Caco-2 (cell line): ENCODE results near the gene MXRA5. TPM values are rescaled to one million over a fixed set of nuclear protein-coding genes. Genes with fewer than 3 reads are reported as not detected.

Experiments used
- BruUV-seq: library from RNA; stranded (reverse); fragments of 400-500 nt; replicated peaks from 2 replicates; lab custom pipeline; 2021; lab: Mats Ljungman, UMichigan
- CTCF ChIA-PET: fragments of 300-600 bp; sonication (Branson Sonifier 250); formaldehyde crosslinking; loops from one replicate; lab custom pipeline; 2022; ENCODE audit warnings: antibody characterized with exemption; lab: Charles Lee
- POLR2A ChIA-PET: fragments of 300-600 bp; sonication (Branson Sonifier 250); formaldehyde crosslinking; loops from one replicate; lab custom pipeline; 2022; ENCODE audit warnings: antibody characterized with exemption; lab: Charles Lee
- DNase-seq, 2 experiments: peaks; one replicate each; pipeline versions ENCODE4 v3.0.0 to v3.0.0-alpha.2; 2020 to 2022
- H3K27me3 ChIP-seq: replicated peaks from 2 replicates; pipeline ENCODE4 v1.6.0; 2011; ENCODE audit warnings: low read length; ENCODE audit not compliant: control insufficient read depth, insufficient read depth
- H3K36me3 ChIP-seq: 2 replicates; pipeline ENCODE4 v1.5.1; 2011; ENCODE audit warnings: low read length; ENCODE audit not compliant: control insufficient read depth, insufficient read depth
- H3K4me1 ChIP-seq: fragments of 250-450 bp; sonication (Bioruptor Pico); 2 replicates; pipeline ENCODE4 v1.5.1; 2020; ENCODE audit warnings: mild to moderate bottlenecking
- H3K4me3 ChIP-seq: 2 replicates; pipeline ENCODE4 v1.5.1; 2011; ENCODE audit warnings: low read depth, mild to moderate bottlenecking, control low read depth, low read length
- H3K9me3 ChIP-seq: fragments of 250-450 bp; sonication (Bioruptor Pico); 2 replicates; pipeline ENCODE4 v1.5.1; 2020; ENCODE audit warnings: mild to moderate bottlenecking, moderate library complexity
- H3K27ac Mint-ChIP-seq: one replicate; pipeline ENCODE4 v1.8.0; 2022; ENCODE audit warnings: mixed read lengths; ENCODE audit not compliant: unreplicated experiment
- H3K27me3 Mint-ChIP-seq: one replicate; pipeline ENCODE4 v1.8.0; 2022; ENCODE audit warnings: mixed read lengths; ENCODE audit not compliant: insufficient read depth, unreplicated experiment
- H3K36me3 Mint-ChIP-seq: one replicate; pipeline ENCODE4 v1.8.0; 2022; ENCODE audit warnings: mild to moderate bottlenecking, mixed read lengths; ENCODE audit not compliant: insufficient read depth, unreplicated experiment
- H3K4me1 Mint-ChIP-seq: one replicate; pipeline ENCODE4 v1.8.0; 2022; ENCODE audit warnings: low read depth, mixed read lengths; ENCODE audit not compliant: unreplicated experiment
- H3K4me3 Mint-ChIP-seq: one replicate; pipeline ENCODE4 v1.8.0; 2022; ENCODE audit warnings: mild to moderate bottlenecking, moderate library complexity, mixed read lengths; ENCODE audit not compliant: unreplicated experiment
- H3K9me3 Mint-ChIP-seq: one replicate; pipeline ENCODE4 v1.8.0; 2022; ENCODE audit warnings: mixed read lengths; ENCODE audit not compliant: unreplicated experiment
- intact Hi-C: fragments of 100-400 bp; cut with micrococcal nuclease; formaldehyde crosslinking; loops from one replicate; pipeline ENCODE4 v1.10.0; 2022; ENCODE audit not compliant: unreplicated experiment
- total RNA-seq: library from RNA; stranded (reverse); gene quantifications from 2 replicates; pipeline ENCODE4 v1.2.3, GENCODE V29; 2022
- TF ChIP-seq, protein P1 (sequence below), 2 experiments: fragments of 200-600 bp in 1 of 2; IDR thresholded peaks; 1 replicate in 1 of 2; 2 replicates in 1 of 2; pipeline versions ENCODE4 v1.5.1 to v1.8.0; 2011 to 2022; ENCODE audit warnings: antibody characterized with exemption in 1 of 2, control low read depth in 1 of 2, inconsistent platforms in 1 of 2, low read depth in 1 of 2, low read length in 1 of 2, mild to moderate bottlenecking in 1 of 2, moderate library complexity in 1 of 2; ENCODE audit not compliant: insufficient read depth in 1 of 2, severe bottlenecking in 1 of 2, unreplicated experiment in 1 of 2

MXRA5 gene
- total RNA-seq, 1 experiment from 2014 or later: not detected

DNA sequence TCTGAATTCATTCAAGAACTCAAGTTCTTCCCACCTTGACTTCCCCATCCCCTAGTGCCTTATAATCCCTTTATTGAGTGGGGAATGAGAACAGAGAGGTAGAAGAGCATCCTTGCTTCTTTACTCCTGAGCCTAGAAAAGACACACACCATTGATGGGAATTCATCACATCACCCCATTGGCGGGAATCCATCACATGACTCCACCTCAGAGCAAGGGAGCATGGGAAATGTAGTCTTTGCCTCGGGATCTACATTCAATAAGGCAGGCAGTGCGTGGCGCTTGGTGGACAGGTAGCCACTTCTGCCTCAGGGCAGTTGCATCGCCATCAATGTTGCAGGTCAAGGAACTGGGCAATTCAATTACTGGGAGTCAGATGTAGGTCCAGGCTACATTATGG lies 50.7 kb downstream of the MXRA5 start:
- CTCF ChIA-PET: no interaction called here
- TF ChIP-seq, protein P1, sequence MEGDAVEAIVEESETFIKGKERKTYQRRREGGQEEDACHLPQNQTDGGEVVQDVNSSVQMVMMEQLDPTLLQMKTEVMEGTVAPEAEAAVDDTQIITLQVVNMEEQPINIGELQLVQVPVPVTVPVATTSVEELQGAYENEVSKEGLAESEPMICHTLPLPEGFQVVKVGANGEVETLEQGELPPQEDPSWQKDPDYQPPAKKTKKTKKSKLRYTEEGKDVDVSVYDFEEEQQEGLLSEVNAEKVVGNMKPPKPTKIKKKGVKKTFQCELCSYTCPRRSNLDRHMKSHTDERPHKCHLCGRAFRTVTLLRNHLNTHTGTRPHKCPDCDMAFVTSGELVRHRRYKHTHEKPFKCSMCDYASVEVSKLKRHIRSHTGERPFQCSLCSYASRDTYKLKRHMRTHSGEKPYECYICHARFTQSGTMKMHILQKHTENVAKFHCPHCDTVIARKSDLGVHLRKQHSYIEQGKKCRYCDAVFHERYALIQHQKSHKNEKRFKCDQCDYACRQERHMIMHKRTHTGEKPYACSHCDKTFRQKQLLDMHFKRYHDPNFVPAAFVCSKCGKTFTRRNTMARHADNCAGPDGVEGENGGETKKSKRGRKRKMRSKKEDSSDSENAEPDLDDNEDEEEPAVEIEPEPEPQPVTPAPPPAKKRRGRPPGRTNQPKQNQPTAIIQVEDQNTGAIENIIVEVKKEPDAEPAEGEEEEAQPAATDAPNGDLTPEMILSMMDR (IDR thresholded peaks at IDR 0.05; ENCODE audit: insufficient read depth in 1 of 2, low read depth in 1 of 2, low read length in 1 of 2, severe bottlenecking in 1 of 2, unreplicated experiment in 1 of 2): no peak

DNA sequence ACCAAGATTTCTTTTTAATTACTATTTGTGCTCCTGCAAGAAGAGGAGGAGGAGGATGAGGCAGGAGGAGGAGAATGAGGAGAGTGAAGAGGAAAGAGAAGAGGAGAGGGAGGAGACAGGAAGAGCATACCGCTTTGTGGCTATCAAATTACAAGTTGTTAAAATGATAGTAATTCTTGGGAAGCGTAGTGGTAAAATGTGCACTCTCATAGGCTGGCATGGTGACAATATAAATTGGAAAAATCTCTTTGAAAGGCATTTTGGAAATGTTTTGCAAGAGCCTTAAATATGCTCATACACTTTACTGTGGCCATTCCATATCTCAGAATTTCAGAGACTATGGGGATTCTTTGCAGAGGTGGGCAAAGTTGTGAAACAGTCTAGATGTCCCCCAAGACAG lies 53.2 kb downstream of the MXRA5 start:
- BruUV-seq: no TSS peak
- no peaks in the 10 kb centered on the region for H3K9me3 Mint-ChIP-seq
- POLR2A ChIA-PET: no interaction called here
- no peak for DNase-seq
- CTCF ChIA-PET: no interaction called here
- H3K4me3 Mint-ChIP-seq: no peak overlapping the region
- Histone ChIP-seq H3K4me1 (no peaks in the 10 kb centered on the region), H3K4me3 (no peak overlapping the region), H3K36me3 (no peaks in the 10 kb centered on the region), H3K9me3 (no peaks in the 10 kb centered on the region), H3K27me3 (no peaks in the 10 kb centered on the region)
- TF ChIP-seq, protein P1 (IDR thresholded peaks at IDR 0.05; ENCODE audit: insufficient read depth in 1 of 2, low read depth in 1 of 2, low read length in 1 of 2, severe bottlenecking in 1 of 2, unreplicated experiment in 1 of 2): no peak
- H3K27me3 Mint-ChIP-seq: peaks cover 7% of the 10 kb centered on the region
- intact Hi-C loops: no loop called here
- no peaks in the 10 kb centered on the region for H3K36me3 Mint-ChIP-seq
- H3K4me1 Mint-ChIP-seq: no peaks in the 10 kb centered on the region
- no peak overlapping the region for H3K27ac Mint-ChIP-seq

More for the DNA sequence above, 50.7 kb downstream of the MXRA5 start:
- Histone ChIP-seq H3K4me3 (no peak overlapping the region), H3K27me3 (no peaks in the 10 kb centered on the region), H3K36me3 (no peaks in the 10 kb centered on the region), H3K4me1 (no peaks in the 10 kb centered on the region), H3K9me3 (no peaks in the 10 kb centered on the region)
- Mint-ChIP-seq H3K36me3 (no peaks in the 10 kb centered on the region), H3K4me1 (no peaks in the 10 kb centered on the region), H3K27me3 (peaks cover 7% of the 10 kb centered on the region), H3K9me3 (no peaks in the 10 kb centered on the region), H3K27ac (no peak overlapping the region), H3K4me3 (no peak overlapping the region)
- intact Hi-C loops: no loop called here
- no TSS peak for BruUV-seq
- POLR2A ChIA-PET: no interaction called here
- DNase-seq: peak; percentile 12 to 40

DNA sequence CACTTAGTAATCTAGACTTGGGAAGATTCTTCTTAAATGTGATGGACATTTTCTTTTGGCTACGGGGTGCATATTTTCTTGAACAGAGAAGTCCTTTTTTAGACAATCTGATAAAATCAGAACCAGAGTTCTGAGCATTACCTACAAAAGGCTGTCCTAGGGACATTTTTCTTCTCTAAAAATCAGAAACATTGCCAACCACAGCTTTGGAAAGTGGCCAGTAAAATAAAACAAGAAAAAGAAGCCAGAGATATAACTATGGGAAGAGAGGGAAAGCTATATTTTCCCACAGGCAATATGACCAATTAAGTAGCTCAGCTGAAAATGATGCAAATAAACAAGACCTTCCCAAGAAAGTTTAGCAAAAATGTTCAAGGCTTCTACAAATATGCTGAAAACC lies 55.9 kb downstream of the MXRA5 start:
- H3K27me3 ChIP-seq: no peaks in the 10 kb centered on the region
- H3K4me3 ChIP-seq: no peak overlapping the region
- Mint-ChIP-seq H3K4me1 (no peaks in the 10 kb centered on the region), H3K9me3 (no peaks in the 10 kb centered on the region), H3K27me3 (peaks cover 7% of the 10 kb centered on the region), H3K36me3 (no peaks in the 10 kb centered on the region), H3K4me3 (no peak overlapping the region), H3K27ac (no peak overlapping the region)
- no peaks in the 10 kb centered on the region for H3K4me1 ChIP-seq
- H3K36me3 ChIP-seq: no peaks in the 10 kb centered on the region
- DNase-seq: no peak
- CTCF ChIA-PET: no interaction called here
- POLR2A ChIA-PET: no interaction called here
- intact Hi-C loops: no loop called here
- H3K9me3 ChIP-seq: no peaks in the 10 kb centered on the region
- BruUV-seq: no TSS peak
- TF ChIP-seq, protein P1 (IDR thresholded peaks at IDR 0.05; ENCODE audit: insufficient read depth in 1 of 2, low read depth in 1 of 2, low read length in 1 of 2, severe bottlenecking in 1 of 2, unreplicated experiment in 1 of 2): no peak
